Coronary artery (tissue), 2 donors: Measurements from ENCODE around the gene RRH.
"Not testable (repeated sequence)": the region's sequence is repeated elsewhere in the genome, so short reads cannot be mapped to it uniquely, and the experiment has no call there.

Source experiments
- DNase-seq: peaks from one replicate; pipeline ENCODE4 v3.0.0-alpha.2; 2017; ENCODE audit warnings: low spot score
- H3K27ac ChIP-seq, 2 donors: fragments of 200-600 bp; sonication (generic); one replicate each; pipeline ENCODE4 v1.5.1; 2016 to 2019
- H3K4me3 ChIP-seq: fragments of 200-600 bp; sonication (generic); 2 replicates; pipeline ENCODE4 v1.5.1; 2016; ENCODE audit warnings: mild to moderate bottlenecking, moderate library complexity
- TF ChIP-seq, protein P1 (sequence below): fragments of 200-600 bp; sonication (generic); IDR thresholded peaks from one replicate; pipeline ENCODE4 v1.5.1; 2019; ENCODE audit warnings: antibody characterized with exemption

RRH gene, protein sequence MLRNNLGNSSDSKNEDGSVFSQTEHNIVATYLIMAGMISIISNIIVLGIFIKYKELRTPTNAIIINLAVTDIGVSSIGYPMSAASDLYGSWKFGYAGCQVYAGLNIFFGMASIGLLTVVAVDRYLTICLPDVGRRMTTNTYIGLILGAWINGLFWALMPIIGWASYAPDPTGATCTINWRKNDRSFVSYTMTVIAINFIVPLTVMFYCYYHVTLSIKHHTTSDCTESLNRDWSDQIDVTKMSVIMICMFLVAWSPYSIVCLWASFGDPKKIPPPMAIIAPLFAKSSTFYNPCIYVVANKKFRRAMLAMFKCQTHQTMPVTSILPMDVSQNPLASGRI

DNA sequence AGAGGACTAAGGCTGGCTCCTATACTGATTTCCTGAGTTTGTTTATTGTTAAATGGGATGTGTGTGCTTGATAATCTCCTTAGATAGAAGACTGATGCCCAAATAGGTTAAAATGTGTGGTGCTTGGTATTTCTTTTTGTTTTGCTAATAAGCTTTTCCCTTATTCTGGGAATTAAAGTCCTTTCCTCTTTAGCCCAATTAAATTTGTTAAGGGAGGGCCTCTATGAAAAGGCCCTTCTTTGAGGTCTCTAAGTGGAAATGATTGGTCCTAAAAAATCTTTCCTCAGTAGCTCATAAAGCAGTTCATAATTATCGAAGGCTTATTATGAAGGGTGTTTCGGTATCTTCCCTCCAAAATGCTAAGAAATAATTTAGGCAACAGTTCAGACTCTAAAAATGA lies at the start of gene RRH:
Gene RRH, plus strand, starts transcription at position 301 of the 400 bp plus-strand sequence. Its CDS starts 56 bp downstream, at position 357.
- TF ChIP-seq, protein P1, sequence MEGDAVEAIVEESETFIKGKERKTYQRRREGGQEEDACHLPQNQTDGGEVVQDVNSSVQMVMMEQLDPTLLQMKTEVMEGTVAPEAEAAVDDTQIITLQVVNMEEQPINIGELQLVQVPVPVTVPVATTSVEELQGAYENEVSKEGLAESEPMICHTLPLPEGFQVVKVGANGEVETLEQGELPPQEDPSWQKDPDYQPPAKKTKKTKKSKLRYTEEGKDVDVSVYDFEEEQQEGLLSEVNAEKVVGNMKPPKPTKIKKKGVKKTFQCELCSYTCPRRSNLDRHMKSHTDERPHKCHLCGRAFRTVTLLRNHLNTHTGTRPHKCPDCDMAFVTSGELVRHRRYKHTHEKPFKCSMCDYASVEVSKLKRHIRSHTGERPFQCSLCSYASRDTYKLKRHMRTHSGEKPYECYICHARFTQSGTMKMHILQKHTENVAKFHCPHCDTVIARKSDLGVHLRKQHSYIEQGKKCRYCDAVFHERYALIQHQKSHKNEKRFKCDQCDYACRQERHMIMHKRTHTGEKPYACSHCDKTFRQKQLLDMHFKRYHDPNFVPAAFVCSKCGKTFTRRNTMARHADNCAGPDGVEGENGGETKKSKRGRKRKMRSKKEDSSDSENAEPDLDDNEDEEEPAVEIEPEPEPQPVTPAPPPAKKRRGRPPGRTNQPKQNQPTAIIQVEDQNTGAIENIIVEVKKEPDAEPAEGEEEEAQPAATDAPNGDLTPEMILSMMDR: no peak

DNA sequence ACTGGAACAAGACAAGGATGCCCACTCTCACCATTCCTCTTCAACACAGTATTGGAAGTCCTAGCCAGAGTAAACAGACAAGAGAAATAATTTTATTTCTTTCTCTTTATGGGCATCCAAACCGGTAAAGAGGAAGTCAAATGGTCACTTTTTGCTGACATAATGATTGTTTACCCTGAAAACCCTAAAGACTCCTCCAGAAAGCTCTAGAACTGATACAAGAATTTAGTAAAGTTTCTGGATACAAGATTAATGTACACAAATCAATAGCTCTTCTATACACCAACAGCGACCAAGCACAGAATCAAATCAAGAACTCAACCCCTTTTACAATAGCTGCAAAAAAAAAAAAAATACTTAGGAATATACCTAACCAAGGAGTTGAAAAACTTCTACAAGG lies 45.7 kb upstream of the RRH start:
- not testable (repeated sequence) for H3K27ac ChIP-seq, DNase-seq, H3K4me3 ChIP-seq

More for the DNA sequence above, at the start of gene RRH:
- Histone ChIP-seq H3K4me3 (no peak within 1 kb of the TSS), H3K27ac (no peak within 1 kb of the TSS)
- DNase-seq: no peak

DNA sequence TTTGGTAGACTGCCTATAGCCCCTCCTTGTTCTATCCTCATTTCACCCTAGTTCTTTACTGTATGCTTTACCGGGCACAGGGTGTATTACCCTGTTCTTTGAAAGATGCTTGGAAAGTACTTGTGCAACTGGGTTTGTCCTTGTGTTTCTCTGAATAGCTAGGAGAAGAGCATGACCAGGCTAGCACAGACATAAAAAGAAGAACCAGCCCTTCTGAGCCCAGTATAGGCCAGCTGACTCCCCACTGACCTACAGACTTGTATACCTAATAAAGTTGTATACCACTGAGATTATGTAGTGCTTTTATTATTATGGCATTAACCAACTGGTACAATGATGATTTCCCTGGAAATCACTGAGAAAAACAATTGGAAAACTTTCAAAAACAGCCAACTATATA lies 40.9 kb upstream of the RRH start:
- Histone ChIP-seq H3K4me3 (no peak overlapping the region), H3K27ac (no peak overlapping the region)
- TF ChIP-seq, protein P1: no peak
- DNase-seq: no peak

DNA sequence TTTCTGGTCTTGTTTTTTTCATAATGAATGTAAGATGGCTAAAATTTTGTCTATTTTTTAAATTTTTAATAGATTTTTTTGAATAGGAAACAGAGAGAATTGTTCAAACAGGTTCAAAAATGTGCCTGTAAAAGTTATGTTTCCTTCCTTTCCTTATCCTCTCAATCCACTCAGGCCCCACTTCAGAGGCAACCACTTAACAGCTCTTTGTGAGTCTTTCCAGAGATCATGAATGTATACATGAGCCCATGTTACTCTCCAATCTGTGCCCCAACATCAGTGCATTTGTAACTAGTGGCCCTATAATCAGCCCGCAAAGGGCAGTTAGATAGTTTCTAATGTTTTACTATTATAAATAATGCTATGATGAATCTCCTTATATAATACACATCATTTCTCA lies 40.0 kb upstream of the RRH start:
- TF ChIP-seq, protein P1: no peak
- DNase-seq: no peak
- Histone ChIP-seq H3K4me3 (no peak overlapping the region), H3K27ac (no peak overlapping the region)

DNA sequence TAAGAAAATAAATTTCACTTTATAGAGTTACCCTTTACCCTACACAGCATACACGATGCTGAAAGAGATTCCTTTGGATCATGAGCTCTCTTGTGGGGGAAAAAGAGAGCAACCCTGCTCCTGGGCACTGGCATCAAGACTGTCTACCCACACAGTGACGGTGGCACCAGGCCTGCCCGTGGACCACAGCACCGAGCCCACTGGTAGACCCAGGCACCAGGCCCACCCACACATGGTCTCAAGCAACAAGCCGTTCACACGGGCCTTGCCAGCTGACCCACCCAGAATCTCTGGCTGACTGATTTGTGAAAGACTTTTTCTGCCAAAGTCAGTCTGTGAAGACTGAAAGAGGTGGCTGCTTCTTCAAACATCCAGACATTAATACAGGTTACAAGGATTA lies 32.7 kb upstream of the RRH start:
- TF ChIP-seq, protein P1: no peak
- no peak overlapping the region for H3K27ac ChIP-seq
- no peak for DNase-seq
- H3K4me3 ChIP-seq: no peak overlapping the region

DNA sequence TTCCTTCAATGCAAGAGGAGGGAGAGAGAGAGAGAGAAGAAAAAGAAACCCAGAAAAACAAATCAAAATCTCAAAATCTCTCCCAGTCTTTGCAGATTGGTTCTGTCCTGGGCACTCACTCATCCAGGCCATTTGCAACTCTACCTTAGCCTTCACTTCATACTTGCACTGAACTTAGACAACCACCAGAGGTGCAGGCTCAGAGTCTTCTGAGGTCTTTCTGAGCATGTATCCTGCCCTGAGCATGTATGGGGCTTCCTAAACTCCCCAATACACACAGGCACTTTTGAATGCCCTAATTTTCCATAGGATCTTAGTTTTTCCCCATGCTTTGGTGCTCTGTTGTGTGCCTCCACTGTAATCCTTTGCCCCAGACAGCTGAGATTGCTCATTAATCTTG lies 28.9 kb upstream of the RRH start:
- no peak for DNase-seq
- TF ChIP-seq, protein P1: no peak
- Histone ChIP-seq H3K27ac (no peak overlapping the region), H3K4me3 (no peak overlapping the region)

DNA sequence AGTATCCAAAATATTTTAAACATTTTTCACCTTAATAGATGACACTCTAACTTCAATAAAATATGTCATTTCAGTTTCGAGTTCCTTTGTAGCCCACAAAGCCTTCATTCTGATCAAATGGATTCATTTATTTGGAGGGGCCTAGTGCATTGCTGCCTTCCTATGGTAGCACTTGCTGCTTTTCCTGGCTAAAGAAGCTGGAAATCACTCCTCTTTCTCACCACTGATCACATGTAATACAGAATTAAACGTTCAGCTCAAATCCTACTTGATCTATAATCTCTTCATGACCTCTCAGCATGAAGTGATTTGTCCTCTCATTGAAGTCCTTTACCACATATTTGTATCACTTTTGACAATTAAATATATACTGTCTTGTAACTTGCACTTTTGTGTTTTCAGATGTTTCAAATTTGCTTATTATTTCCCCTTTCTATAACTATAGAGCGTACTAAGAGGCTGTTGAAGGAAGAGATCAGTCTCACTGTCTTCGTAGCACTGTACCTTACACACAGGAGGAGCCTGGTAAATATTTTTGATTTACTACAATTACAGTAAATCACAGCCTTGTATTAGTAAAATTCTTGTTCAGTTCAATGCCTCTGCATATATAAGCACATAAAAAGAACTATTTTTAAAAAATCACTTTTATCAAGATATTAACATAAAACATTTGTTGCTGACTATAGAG lies 26.5 kb upstream of the RRH start:
- peak overlapping the region; percentile 56 for H3K4me3 ChIP-seq
- TF ChIP-seq, protein P1: no peak
- DNase-seq: no peak
- H3K27ac ChIP-seq: no peak overlapping the region
